Body of pancreas (tissue), 4 donors: ENCODE data around the gene IRF2. TPM values are rescaled to one million over a fixed set of nuclear protein-coding genes. Genes with fewer than 3 reads are reported as not detected.

Experiments used
- ATAC-seq: fragments of 150-250 bp; one replicate; pipeline ENCODE4 v1.9.1; 2016
- DNase-seq, 4 donors: peaks; one replicate each; pipeline ENCODE4 v3.0.0-alpha.2; 2019
- H3K27ac ChIP-seq, 4 donors: fragments of 200-600 bp; sonication (generic); 1 replicate in 3 of 4; 2 replicates in 1 of 4; pipeline versions ENCODE4 v1.5.1 to v1.6.1; 2016 to 2019; ENCODE audit warnings: mild to moderate bottlenecking in 1 of 4, mixed read lengths in 1 of 4, moderate library complexity in 1 of 4
- H3K27me3 ChIP-seq, 2 donors: fragments of 200-600 bp; sonication (generic); one replicate each; pipeline ENCODE4 v1.6.0; 2016; ENCODE audit warnings: mild to moderate bottlenecking in 1 of 2
- H3K36me3 ChIP-seq, 2 donors: fragments of 200-600 bp; sonication (generic); replicated peaks in 1 of 2; 2 replicates each; pipeline ENCODE4 v1.5.1; 2016; ENCODE audit warnings: low read depth in 2 of 2; ENCODE audit not compliant: insufficient read depth in 1 of 2
- H3K4me1 ChIP-seq: fragments of 200-600 bp; sonication (generic); one replicate; pipeline ENCODE4 v1.6.0; 2016
- H3K4me3 ChIP-seq, 2 donors: fragments of 200-600 bp; sonication (generic); 1 replicate in 1 of 2; 2 replicates in 1 of 2; pipeline ENCODE4 v1.5.1; 2016 to 2019
- H3K9me3 ChIP-seq, 3 donors: fragments of 200-600 bp; sonication (generic); 1 replicate in 2 of 3; 2 replicates in 1 of 3; pipeline ENCODE4 v1.5.1; 2016
- CTCF ChIP-seq, 7 experiments: fragments of 450-650 bp in 4 of 7; fragments of 200-600 bp in 3 of 7; sonication (generic) in 3 of 7; IDR thresholded peaks; one replicate each; pipeline ENCODE4 v1.5.1; 2016 to 2019; ENCODE audit warnings: antibody characterized with exemption in 7 of 7
- POLR2A ChIP-seq, 3 donors: fragments of 450-650 bp; IDR thresholded peaks; one replicate each; pipeline ENCODE4 v1.6.1; 2016; ENCODE audit warnings: antibody characterized with exemption in 3 of 3, mild to moderate bottlenecking in 2 of 3
- WGBS, 2 donors: methylation state at CpG; one replicate each; pipeline ENCODE4 v1.1.5; 2017; 5-methylcytosine and 5-hydroxymethylcytosine counted together
- intact Hi-C: fragments of 100-400 bp; cut with DNase I; formaldehyde crosslinking; loops from one replicate; pipeline ENCODE4 v1.15.1; 2023
- total RNA-seq, 2 donors: library from RNA; depleted of rRNA; stranded (reverse); fragments of >200 nt; gene quantifications; one replicate each; pipeline ENCODE4 v1.1.0, GENCODE V29; 2016

IRF2 gene
- total RNA-seq, 2 donors from 2014 or later, result 12.5 to 14.5 TPM

- 92 to 93% methylated on average over 5 of the region's 5 CpGs for WGBS, 2 donors
Measured at GRCh38 chr4:184463856-184464255, 10.5 kb downstream of the IRF2 start.

GRCh38 chr4:184463158-184463557 is 11.2 kb downstream of the IRF2 start:
- peaks cover 20% of the 10 kb centered on the region for H3K4me1 ChIP-seq
- intact Hi-C loops, result no loop called here
- DNase-seq (no peak), ATAC-seq (no peak)
- no peak overlapping the region for H3K27ac ChIP-seq
- H3K9me3 ChIP-seq, result no peaks in the 10 kb centered on the region
- 74 to 82% methylated on average over 2 of the region's 2 CpGs for WGBS, 2 donors
- H3K27me3 ChIP-seq, result no peaks in the 10 kb centered on the region
- no peaks in the 10 kb centered on the region for H3K36me3 ChIP-seq
- TF ChIP-seq POLR2A (IDR thresholded peaks at IDR 0.05) (no peak), CTCF (IDR thresholded peaks at IDR 0.05) (no peak)
- no peak overlapping the region for H3K4me3 ChIP-seq

More at GRCh38 chr4:184463856-184464255, 10.5 kb downstream of the IRF2 start:
- Histone ChIP-seq H3K9me3 (no peaks in the 10 kb centered on the region), H3K4me1 (peaks cover 27% of the 10 kb centered on the region), H3K36me3 (no peaks in the 10 kb centered on the region), H3K27me3 (no peaks in the 10 kb centered on the region), H3K27ac (no peak overlapping the region), H3K4me3 (no peak overlapping the region)
- intact Hi-C loops, result no loop called here
- DNase-seq (no peak), ATAC-seq (no peak)
- TF ChIP-seq POLR2A (IDR thresholded peaks at IDR 0.05) (no peak), CTCF (IDR thresholded peaks at IDR 0.05) (no peak)

GRCh38 chr4:184462724-184463123 is 11.6 kb downstream of the IRF2 start:
- H3K27ac ChIP-seq, result no peak overlapping the region
- H3K36me3 ChIP-seq, result no peaks in the 10 kb centered on the region
- H3K4me1 ChIP-seq, result peaks cover 16% of the 10 kb centered on the region
- WGBS, 2 donors, result 15 to 16% methylated on average over 2 of the region's 2 CpGs
- intact Hi-C loops, result no loop called here
- peak; percentile 24 for ATAC-seq
- no peaks in the 10 kb centered on the region for H3K27me3 ChIP-seq
- no peak for DNase-seq
- H3K4me3 ChIP-seq, result no peak overlapping the region
- no peak for TF ChIP-seq CTCF (IDR thresholded peaks at IDR 0.05)
- no peak for TF ChIP-seq POLR2A (IDR thresholded peaks at IDR 0.05)
- no peaks in the 10 kb centered on the region for H3K9me3 ChIP-seq

GRCh38 chr4:184461711-184462441 is 12.5 kb downstream of the IRF2 start:
- TF ChIP-seq POLR2A (IDR thresholded peaks at IDR 0.05) (no peak), CTCF (IDR thresholded peaks at IDR 0.05) (no peak)
- H3K4me3 ChIP-seq, result no peak overlapping the region
- ATAC-seq (no peak), DNase-seq (no peak)
- H3K27me3 ChIP-seq, result no peaks in the 10 kb centered on the region
- 66 to 72% methylated on average over 7 of the region's 7 CpGs for WGBS, 2 donors
- H3K27ac ChIP-seq, result peak overlapping the region in 1 of 4 donors; percentile 36
- intact Hi-C loops, result no loop called here
- no peaks in the 10 kb centered on the region for H3K36me3 ChIP-seq
- H3K4me1 ChIP-seq, result peaks cover 16% of the 10 kb centered on the region
- H3K9me3 ChIP-seq, result no peaks in the 10 kb centered on the region
